Fibroblast of skin of scalp (primary cell): Measurements from ENCODE around the gene TNIK.
"Not testable (repeated sequence)": the region's sequence is repeated elsewhere in the genome, so short reads cannot be mapped to it uniquely, and the experiment has no call there.

Experiments
- DNase-seq: peaks from one replicate; pipeline ENCODE4 v3.0.0-alpha.2; 2013

Gene TNIK

DNA sequence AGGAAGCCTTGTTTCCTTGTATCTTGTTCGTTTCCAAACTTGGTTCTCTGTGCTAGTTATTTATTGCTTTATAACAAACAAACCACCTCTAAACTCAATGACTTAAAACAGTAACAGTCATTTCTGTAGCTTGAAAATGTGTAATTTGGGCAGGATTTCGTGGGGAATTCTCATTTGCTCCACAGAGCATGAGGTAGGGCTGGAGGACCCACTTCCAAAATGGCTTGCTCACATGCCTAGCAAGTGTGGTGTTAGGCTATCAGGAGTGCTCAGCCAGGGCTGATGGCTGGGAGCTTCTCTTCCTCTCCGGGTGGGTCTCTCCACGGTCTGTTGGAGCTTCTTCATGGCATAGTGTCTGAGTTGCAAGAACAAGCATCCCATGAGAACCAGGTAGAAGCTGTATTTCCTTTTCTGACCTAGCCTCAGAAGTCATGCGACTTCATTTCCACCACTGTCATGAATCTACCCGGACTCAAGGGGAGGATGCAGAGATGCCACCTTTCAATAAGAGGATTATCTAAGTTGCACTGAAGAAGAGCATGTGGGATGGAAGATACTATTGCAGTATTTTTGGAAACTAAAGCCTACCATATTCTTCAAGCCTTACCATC lies 8.2 kb upstream of the TNIK start:
- DNase-seq = no peak

DNA sequence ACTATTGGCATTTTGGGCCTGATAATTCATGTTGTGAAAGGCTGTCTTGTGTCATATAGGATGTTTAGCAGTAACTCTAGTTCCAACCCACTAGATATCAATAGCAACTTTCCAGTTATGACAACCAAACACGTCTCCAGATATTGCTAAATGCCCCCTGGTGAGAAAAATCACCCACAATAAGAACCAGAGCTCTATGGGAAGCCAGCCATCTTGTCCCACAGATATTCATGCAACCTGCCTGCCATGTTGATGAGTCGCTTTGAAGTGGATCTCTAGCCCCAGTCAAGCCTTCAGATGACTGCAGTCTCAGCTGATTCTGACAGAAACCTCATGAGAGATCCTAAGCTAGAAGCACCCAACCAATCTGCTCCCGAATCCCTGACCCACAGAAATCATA lies 5.6 kb upstream of the TNIK start:
- peak; percentile 21 for DNase-seq

DNA sequence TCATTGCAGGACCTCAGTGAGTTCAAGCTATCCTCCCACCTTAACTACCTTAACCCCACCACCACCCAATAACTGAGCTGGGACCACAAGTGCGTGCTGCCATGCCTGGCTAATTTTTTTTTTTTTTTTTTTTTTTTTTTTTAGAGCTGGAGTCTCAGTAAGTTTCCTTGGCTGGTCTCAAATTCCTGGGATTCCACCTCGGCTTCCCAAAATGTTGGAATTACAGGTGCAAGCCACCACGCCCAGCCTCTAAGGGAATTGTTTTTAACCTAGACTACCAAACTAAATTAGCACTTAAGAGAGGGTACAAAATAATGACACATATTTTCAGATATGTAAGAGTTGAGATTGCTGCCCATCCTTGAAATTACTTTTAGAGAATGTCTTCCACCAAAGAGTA lies 4.3 kb upstream of the TNIK start:
- no peak for DNase-seq

DNA sequence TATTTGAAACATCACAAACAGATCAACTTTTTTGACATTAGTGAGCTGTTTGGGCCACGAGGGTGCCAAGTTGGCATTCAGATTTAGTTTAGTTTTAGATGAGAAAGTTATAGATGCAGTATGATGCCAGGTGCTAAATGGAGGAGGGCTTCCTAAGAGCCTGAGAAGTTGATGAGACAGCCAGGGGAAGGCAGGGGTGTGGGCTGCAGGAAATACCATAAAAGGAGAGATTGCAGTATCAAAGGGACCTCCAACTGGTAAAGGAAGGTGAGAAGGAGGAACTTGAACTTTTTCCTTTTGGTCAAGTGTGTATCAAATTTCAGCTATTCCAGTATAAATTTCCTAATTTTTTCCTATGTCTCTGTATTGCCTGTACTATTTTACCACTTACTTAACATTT lies 2.0 kb upstream of the TNIK start:
- no peak for DNase-seq

DNA sequence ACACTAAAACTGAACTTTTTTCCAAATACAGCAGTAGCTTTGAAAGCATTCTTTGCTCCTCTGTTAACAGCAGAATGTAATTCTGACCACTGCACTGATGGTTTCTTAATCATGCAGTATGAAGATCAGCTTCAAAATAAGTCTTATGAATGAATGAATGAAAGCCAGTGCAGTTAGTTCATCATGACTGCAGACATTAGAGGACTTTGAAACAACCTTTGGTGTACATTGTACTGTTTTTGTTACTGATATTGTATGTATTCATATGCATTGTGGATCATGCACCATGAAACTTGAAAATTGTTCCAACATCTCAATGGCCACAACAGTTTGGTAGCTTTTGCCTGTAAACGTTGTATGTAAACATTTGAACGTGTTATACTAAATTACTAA lies 1.3 kb upstream of the TNIK start:
- DNase-seq = no peak

DNA sequence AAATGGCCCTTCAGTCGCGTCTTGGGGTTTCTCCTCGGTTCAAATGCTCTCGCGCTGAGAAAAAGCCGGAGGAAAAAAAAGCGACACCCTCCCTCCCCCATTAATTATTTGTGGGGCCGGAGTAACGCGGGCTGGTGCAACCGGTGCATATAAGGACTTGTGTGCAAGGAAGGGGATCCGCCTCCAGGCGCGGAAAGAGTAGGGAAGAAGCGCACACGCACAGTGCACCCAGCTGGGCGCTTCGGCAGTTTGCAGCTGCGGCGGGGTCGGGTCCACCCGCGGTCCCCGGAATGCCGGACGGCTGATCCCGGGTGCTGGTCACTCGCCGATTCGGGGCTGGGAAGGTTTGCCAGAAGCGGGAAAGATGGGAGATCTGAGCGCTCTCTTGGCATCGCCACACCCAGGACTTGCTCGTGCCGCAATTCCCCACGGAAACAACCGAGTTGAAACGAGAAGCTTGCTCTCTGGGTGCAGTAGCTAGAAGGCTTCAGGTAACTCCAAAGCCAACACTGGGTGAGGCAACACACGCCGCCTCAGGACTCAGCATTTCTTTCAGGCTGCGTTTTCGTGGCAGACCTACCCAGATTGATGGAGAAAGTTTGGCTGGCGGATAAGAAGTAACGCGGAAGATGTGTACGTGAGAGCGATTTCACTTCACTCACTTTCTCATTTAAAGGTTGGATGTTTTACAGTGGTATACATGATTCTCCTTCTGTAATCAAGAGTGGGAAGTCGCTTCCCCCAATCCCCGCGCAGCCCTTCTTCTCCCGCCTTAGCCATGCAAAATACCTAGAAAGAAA lies 720 bp upstream of the TNIK start:
- DNase-seq = peak; percentile 43

DNA sequence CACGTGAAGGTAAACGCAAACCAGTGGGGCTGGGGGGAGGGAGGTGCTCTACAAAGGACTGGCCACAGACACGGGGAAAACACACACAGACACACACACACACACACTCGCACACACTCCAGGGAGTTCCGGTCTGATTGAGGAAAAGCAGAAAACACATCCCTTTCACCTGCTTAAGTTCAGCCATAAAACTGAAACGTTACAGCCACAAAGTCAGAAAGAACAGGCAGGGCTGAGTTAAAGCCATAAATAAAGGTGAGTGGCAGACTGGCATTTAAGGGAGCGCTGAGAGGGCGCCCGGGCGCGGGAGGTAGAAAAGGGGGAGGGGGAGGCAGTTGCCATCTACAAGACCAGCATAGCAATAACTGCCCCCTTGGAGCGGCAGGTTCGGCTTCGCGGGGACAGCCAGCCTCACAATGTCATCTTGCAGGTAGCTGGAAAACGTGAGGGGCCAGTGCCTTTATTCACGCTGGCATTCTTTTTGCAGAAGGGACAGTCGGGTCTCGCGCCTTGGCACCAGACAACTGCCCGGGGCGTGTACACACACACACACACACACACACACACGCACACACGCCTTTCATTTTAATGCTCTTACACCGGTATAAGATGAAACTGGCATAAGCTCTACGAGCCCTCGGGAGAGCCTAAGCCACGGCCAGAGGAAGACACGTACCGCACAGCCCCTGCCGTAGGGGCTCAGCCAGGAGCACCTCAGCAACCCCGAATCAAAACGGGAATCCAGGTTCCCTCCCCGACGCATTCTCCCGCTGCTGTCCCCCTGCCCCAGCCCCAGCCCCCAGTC lies 866 bp downstream of the TNIK start:
- no peak for DNase-seq

DNA sequence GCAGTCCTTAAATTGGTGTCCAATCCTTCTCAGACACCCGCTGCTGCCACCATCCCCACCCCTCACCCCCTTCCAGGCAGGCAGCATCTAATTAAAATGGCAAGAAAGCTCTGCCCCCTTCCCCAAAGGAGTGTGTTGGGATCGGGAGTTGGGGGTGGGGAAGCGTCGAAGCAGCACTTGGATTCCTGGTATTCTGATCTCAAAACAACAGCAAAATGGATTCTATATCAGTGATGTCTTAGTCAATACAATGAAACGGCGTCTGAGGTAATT lies 1.4 kb downstream of the TNIK start:
- DNase-seq = no peak

DNA sequence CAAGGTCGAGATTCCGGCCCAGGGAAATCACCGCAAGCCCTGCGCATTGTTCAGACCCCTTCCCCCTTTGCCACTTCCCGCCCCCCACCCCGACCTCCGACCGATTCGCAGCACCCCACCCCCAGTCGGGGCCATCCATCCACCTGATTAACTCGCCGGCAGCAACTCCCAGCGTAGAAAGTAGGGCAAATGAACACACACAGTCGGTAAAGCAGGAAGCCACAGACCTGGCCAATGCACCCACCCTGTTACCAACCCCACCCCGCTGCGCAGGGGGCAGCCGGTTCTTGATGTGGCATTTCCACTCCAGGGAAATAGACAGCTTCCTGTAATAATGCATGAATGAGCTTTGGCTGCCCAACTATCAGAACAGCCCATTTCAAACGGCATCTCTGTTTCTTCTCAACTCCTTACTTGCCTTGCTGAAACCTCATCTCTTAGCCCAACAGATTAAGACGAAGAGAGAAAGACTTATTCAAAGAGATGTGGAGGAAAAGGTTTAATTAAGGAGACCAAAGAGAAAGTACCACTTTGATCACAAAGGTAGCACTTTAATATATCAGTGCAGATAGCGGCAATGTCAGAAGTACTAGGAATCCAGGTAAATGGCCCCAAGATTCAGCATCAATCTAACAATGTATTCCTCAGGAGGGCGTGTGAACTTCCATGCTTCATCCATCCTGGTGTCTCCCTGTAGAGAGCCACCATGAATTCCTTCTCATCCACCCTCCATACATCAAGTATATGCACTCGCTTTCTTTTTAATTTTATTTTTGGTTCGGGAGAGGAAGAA lies 1.9 kb downstream of the TNIK start:
- DNase-seq = no peak

DNA sequence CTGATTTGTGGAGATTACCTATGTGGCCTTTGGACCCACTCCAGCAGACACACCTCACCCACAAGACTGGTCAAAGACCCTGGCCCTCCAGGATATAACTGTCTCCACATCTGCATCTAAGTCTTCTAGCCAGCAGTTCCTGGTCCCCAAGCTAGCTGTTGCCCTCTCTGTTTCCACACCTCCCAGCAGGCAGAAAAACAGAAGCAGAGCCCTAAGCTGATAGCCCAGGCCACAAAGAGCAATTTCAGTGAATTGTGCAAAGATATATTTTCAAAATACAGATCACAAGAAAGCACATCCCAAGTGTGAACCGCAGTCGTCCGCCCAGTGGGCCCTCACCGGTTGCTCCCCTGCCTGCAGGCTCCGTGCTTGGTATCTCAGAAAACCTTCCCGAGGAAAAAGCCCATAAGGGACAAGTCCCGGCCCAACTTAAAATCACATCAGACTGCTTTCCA lies 2.6 kb downstream of the TNIK start:
- DNase-seq = no peak

DNA sequence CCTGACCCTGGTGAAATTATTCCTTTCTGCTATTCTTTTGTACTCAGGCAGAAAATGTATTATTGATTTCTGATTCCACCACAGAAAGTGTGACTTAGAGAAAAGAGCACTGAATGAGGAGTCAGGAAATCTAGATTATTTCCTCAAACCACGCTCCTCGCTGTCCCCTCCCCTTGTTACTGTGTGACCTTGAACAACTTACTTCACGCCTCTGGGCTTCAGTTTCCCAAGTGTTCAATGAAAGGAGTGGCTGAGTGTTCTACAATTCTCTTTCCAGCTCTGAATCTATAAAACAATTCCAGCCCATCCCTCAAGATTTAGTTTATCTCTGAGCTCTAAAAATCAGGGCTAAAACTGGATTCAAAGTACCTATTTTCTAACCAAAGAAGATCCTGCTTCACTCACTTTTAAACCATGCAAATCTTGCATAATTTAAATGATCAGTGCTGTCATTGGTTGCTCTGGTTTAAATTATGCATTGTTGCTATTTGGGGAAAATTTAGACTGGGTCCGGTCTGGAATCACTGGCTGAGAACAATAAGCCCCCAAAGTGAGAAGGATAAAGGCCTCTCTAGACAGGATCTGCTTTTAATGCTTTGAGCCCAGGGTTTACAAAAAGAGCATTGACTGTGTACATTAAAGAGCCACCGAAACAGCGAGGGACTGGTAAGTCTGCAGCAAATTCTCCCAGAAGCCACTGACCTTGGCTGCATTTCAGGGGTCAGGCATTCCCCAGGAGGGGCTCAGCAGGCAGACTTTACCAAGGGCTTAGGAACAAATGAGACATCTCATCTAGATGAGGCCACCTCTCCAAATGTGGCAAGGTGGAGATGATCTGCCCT lies 3.2 kb downstream of the TNIK start:
- no peak for DNase-seq

DNA sequence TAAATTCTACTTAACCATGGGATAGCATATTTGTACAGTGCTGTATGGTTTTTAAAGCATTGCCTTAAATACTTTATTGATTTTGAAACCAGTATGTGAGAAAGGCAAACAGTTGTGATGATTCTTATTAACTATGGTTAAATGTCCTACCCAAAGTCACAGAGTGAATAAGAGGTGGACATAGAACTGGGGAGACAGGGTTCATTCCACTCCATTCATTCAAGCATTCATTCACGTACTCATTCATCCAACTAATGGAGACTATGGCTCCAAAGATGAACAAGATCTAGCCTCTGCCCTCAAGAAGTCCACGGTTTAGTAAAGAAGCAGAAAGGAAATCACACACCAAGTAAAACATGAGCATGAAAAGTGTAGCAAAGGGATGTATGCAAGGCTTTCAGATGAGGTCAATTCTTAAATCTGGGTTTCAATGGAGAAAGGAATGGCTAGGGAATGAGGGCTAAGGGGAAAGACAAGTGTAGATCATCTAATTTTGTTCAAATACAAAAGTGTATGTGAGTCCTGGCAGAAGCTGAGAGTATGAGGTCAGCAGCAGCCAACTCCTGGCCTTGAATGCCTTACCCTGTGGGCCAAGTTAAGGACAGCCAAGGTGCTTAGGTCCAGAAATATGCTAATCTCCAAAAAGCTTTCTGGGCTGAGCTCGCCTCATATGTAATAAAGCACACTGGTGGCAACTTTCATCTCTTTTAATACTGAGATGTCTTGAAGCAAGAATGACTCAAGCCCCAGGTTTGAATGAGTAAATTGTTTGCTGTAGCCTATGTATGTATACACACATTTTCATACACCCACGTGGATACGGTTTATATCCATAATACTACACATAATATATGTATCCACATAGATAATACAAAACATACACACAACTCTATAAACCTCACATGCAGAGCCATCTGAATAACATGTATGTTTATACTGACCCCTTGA lies 4.3 kb downstream of the TNIK start:
- DNase-seq = no peak

DNA sequence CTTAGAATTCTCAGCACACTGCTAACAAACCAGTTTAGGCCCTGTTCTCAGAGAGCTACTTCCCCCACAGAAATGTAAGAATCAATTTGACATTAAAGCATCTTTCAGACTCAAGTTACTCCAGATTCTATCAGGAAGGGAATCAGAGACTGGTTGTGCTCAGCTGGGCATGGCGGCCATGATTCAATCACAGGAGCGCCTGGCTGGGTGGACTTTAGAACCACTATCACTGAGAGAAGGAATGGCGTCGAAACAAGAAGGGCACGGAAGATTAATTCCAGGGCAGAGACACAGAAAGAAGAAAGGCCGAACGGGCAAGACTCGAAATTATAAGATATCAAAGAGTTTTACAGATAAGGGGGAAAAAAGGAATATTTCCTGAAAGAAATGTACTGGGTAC lies 6.2 kb downstream of the TNIK start:
- no peak for DNase-seq

DNA sequence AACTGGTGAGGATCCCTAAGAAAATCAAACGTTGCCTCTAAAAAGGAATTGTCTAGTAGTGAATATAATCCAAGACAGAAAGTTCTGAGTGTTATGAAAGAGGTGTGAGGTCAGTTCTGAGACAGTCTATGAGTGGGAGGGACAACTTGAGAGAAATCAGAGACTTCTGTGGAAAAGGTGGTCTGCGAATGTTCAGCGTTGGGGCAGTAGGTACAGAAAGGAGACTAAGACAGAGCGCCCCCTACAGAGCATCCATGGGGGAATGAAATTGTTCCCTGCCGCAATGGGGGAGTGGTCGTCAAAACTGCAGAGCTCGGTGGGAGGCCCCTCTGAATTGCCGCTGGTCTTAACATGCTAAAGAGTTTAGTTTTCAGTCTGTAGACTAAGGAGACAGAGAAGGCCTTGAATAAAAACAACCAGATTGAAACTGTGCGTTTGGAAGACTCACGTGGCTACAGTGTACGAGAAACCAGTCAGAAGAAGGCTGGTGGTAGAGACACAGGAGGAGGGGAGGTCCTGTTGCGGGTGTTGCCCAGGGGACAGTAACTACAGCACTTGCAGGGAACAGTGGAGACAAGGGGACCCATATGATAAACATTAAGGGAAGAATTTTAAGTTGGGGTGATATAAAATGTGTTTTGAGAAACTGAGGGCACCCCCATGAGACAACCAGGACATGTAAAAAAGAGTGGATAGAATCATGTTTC lies 6.9 kb downstream of the TNIK start:
- no peak for DNase-seq

DNA sequence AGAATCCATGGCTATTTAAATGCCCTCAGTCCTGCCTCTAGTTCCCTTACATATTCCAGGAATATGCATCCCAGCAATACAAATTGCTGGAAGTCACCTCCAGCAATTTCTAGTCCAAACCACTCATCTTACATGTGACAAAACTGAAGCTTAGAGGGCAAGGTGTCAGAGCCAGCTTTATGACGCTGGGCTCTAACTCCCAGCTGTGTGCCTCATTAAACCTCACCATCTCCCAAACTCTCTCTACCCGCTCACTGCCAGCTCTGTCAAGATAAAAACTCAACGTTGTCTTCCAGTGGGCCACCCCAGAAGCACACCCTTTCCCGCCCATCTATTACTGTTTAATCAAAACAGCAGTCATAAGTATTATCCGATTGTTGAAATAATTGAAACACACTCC lies 7.9 kb downstream of the TNIK start:
- DNase-seq = no peak

DNA sequence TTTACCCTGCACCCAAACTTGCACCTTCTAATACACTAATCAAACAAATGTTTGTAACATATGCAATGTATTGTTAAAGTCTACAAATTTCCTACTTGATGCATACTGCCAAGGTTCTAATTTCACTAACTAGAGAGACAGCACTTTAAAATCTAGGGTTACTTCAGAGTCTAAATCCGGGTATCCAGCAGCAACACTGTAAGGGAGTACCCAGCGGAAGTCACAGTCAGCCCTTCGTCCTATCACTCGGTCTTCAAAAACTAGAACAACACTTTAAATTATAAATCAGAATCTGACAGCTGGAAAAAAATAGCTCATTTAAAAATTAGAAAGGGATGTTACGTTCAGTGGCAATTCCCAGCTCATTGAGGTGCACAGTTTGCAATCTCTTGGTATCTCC lies 8.3 kb downstream of the TNIK start:
- DNase-seq = no peak

DNA sequence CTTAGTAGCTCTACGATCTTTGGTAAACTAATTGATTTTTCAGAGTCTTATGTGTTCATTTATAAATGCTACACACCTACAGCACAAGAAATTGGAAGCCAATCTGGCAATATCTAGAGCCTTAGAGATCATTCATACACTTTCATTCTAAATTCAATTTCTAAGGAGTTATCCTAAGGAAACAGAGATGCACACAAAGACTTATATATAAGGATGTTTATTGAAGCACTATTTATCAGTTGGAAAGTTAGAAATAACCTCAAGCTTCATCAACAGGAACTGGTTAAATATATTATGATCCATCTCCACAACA lies 12.7 kb downstream of the TNIK start:
- not testable (repeated sequence) for DNase-seq

DNA sequence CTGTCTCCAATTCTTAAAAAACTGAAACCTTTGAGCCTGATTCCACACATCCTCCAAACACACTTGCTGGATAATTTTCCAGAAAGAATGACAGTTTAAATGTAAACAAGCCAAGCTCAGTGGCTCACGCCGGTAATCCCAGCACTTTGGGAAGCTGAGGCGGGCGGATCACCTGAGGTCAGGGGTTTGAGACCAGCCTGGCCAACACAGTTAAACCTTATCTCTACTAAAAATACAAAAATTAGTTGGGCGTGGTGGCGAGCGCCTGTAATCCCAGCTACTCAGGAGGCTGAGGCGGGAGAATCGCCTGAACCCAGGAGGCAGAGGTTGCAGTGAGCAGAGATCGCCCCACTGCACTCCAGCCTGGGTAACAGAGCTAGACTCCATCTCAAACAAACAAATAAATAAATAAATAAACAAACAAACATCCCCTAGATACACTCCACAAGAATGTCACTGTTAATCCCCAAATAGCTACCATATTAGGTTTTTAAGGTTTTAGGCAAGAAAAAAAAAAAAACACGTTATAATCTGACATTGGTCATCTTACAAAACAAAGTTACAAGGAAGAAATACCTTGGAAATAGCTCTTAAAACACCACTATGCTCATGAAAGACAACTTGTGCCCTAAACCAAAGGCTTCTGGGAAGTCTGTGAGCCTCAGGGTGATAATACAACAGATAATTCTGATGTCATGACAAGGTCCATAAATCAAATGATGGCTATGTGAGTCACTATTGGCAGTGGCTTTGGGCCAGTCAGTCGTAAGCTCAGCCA lies 13.2 kb downstream of the TNIK start:
- peak; percentile 52 for DNase-seq

DNA sequence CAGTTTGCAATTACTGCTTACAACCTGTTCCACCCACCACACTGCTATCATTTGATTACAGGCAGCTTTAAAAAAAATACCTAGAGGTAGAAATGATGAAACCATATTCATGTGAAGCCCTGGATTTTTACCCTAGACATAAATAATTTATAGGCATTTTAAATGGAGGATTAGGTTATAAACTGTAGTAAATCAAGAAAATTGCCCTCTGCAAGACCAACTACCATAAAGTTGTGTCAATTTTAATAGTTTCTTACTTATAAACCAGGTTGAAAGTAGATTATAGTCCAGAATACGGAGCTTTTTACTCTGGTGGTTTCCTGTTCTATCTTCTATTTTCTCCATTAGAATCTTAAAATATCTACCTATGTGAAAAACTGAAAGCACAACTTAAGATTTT lies 13.9 kb downstream of the TNIK start:
- no peak for DNase-seq
